K562 (cell line): ENCODE measurements around the gene LSR. TPM values are rescaled to one million over a fixed set of nuclear protein-coding genes. Genes with fewer than 3 reads are reported as not detected.
A peak's percentile ranks its signal among the peaks of the same experiment; 100 is the strongest.

Experiments
- DMBX1 ChIP-seq: fragments of 250-450 bp; sonication (Bioruptor Pico); IDR thresholded peaks from 2 replicates; pipeline ENCODE4 v1.8.0; 2022; ENCODE audit warnings: inconsistent platforms, mild to moderate bottlenecking, moderate library complexity, borderline replicate concordance
- FOXP1 ChIP-seq: sonication (generic); formaldehyde crosslinking; IDR thresholded peaks from 2 replicates; pipeline ENCODE4 v1.8.0; 2022; ENCODE audit warnings: mild to moderate bottlenecking, missing genetic modification reagents
- HLTF ChIP-seq: fragments of 450-650 bp; IDR thresholded peaks from 2 replicates; pipeline ENCODE4 v1.6.1; 2016
- HNRNPK ChIP-seq: fragments of 200-400 bp; formaldehyde crosslinking; IDR thresholded peaks from one replicate; pipeline ENCODE4 v1.6.1; 2018; ENCODE audit warnings: mild to moderate bottlenecking, low read depth, low read length; ENCODE audit not compliant: poor library complexity, severe bottlenecking
- MEF2D ChIP-seq: conservative IDR thresholded peaks from 2 replicates; pipeline ENCODE4 v1.6.1; 2016; ENCODE audit warnings: low read depth, missing genetic modification characterization, missing compliant biosample characterization
- ZFPM2 ChIP-seq: fragments of 250-450 bp; sonication (Bioruptor Pico); IDR thresholded peaks from 2 replicates; pipeline ENCODE4 v1.5.1; 2022; ENCODE audit warnings: mild to moderate bottlenecking
- ZNF764 ChIP-seq: fragments of 250-450 bp; sonication (Bioruptor Pico); IDR thresholded peaks from 2 replicates; pipeline ENCODE4 v1.4.0; 2020; ENCODE audit warnings: low read depth, mild to moderate bottlenecking, moderate library complexity
- polyA plus RNA-seq, 8 experiments: library from polyadenylated mRNA; depleted of rRNA in 4 of 8; stranded (reverse) in 5 of 8; unstranded in 3 of 8; fragments of >200 nt; fragmentation: Nextera tagmentation in 2 of 8; fragmentation: Illumina TruSeq in 1 of 8; extraction: Ambion mirVana in 2 of 8; extraction: Trizol in 1 of 8; gene quantifications; 2 replicates each; pipeline versions ENCODE4 v1.2.1 to v1.2.3, GENCODE V29; 2011 to 2014; ENCODE audit warnings: inconsistent platforms in 1 of 8, missing spikeins in 1 of 8
- total RNA-seq, 7 experiments: library from RNA; depleted of rRNA in 6 of 7; stranded (reverse); fragments of >200 nt in 6 of 7; fragmentation: Illumina TruSeq in 2 of 7; extraction: Trizol in 2 of 7; gene quantifications; 2 replicates each; pipeline versions ENCODE4 v1.2.1 to v1.2.3, GENCODE V29; 2011 to 2021; ENCODE audit warnings: low replicate concordance in 1 of 7
- TF ChIP-seq, protein P1 (sequence below): fragments of 250-450 bp; sonication (Bioruptor Pico); IDR thresholded peaks from 2 replicates; pipeline ENCODE4 v1.8.0; 2021; ENCODE audit warnings: moderate library complexity, mild to moderate bottlenecking, inconsistent platforms
- TF ChIP-seq, protein P2 (sequence below): fragments of 250-450 bp; sonication (Bioruptor Pico); IDR thresholded peaks from 2 replicates; pipeline ENCODE4 v1.4.0; 2020
- TF ChIP-seq, protein P3 (sequence below): fragments of 250-450 bp; sonication (Bioruptor Pico); IDR thresholded peaks from 2 replicates; pipeline ENCODE4 v1.4.0; 2020; ENCODE audit warnings: mild to moderate bottlenecking, moderate library complexity, borderline replicate concordance
- TF ChIP-seq, protein P4 (sequence below), 2 experiments: fragments of 450-650 bp; IDR thresholded peaks; 2 replicates each; pipeline ENCODE4 v1.6.1; 2016

LSR gene
- total and polyA plus RNA-seq, 9 of the 15 experiments (the other 6 are each of a cell fraction or from before 2014, with no cell fraction given) = 0.44 to 87.9 (median 28.0) TPM

DNA sequence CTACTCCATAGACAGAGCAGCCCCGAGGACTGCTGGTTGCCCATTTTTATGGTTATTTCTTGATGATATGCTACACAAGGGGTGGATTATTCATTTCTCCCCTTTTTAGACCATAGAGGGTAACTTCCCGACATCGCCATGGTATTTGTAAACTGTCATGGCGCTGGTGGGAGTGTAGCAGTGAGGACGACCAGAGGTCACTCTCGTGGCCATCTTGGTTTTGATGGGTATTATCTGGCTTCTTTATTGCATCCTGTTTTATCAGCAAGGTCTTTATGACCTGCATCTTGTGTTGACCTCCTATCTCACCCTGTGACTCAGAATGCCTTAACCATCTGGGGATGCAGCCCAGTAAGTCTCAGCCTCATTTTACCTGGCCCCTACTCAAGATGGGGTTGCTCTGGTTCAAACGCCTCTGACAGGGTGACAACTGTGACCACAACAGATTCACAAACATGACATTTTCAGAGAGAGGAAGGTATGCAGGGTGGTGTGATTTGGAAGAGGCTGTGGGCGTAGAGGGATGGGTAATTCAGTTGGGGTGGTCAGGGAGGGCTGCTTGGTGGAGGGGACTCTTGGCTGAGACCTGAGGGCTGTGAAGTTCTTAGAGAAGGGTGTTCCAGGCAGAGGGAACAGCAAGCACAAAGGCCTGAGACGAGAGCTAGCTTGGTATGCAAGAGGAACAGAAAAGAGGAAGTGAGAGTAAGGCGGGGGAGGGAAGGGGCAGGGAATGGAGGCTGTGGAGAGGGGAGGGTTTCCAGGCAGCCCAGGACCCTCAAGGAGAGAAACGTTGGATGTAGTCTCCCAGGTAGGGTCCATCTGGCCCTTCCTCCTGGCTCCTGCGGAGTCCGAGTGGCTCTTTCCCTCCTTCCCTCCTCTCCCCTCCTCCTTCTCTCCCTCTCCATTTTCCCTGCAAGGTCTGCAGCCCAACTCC is 43.7 kb upstream of the LSR start (continued):
- TF ChIP-seq, protein P1, sequence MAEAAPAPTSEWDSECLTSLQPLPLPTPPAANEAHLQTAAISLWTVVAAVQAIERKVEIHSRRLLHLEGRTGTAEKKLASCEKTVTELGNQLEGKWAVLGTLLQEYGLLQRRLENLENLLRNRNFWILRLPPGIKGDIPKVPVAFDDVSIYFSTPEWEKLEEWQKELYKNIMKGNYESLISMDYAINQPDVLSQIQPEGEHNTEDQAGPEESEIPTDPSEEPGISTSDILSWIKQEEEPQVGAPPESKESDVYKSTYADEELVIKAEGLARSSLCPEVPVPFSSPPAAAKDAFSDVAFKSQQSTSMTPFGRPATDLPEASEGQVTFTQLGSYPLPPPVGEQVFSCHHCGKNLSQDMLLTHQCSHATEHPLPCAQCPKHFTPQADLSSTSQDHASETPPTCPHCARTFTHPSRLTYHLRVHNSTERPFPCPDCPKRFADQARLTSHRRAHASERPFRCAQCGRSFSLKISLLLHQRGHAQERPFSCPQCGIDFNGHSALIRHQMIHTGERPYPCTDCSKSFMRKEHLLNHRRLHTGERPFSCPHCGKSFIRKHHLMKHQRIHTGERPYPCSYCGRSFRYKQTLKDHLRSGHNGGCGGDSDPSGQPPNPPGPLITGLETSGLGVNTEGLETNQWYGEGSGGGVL = peak; percentile 72; the same call in 1 of the 2 replicates
- TF ChIP-seq FOXP1 (CRISPR knock-in tag) = 0 out of 2 replicates have a peak, but pooled peaks have one; percentile 39
- peak; percentile 56; the same call in 1 of the 2 replicates for TF ChIP-seq HLTF
- TF ChIP-seq, protein P2, sequence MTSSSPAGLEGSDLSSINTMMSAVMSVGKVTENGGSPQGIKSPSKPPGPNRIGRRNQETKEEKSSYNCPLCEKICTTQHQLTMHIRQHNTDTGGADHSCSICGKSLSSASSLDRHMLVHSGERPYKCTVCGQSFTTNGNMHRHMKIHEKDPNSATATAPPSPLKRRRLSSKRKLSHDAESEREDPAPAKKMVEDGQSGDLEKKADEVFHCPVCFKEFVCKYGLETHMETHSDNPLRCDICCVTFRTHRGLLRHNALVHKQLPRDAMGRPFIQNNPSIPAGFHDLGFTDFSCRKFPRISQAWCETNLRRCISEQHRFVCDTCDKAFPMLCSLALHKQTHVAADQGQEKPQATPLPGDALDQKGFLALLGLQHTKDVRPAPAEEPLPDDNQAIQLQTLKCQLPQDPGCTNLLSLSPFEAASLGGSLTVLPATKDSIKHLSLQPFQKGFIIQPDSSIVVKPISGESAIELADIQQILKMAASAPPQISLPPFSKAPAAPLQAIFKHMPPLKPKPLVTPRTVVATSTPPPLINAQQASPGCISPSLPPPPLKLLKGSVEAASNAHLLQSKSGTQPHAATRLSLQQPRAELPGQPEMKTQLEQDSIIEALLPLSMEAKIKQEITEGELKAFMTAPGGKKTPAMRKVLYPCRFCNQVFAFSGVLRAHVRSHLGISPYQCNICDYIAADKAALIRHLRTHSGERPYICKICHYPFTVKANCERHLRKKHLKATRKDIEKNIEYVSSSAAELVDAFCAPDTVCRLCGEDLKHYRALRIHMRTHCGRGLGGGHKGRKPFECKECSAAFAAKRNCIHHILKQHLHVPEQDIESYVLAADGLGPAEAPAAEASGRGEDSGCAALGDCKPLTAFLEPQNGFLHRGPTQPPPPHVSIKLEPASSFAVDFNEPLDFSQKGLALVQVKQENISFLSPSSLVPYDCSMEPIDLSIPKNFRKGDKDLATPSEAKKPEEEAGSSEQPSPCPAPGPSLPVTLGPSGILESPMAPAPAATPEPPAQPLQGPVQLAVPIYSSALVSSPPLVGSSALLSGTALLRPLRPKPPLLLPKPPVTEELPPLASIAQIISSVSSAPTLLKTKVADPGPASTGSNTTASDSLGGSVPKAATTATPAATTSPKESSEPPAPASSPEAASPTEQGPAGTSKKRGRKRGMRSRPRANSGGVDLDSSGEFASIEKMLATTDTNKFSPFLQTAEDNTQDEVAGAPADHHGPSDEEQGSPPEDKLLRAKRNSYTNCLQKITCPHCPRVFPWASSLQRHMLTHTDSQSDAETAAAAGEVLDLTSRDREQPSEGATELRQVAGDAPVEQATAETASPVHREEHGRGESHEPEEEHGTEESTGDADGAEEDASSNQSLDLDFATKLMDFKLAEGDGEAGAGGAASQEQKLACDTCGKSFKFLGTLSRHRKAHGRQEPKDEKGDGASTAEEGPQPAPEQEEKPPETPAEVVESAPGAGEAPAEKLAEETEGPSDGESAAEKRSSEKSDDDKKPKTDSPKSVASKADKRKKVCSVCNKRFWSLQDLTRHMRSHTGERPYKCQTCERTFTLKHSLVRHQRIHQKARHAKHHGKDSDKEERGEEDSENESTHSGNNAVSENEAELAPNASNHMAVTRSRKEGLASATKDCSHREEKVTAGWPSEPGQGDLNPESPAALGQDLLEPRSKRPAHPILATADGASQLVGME (CRISPR knock-in tag) = peak; percentile 97
- TF ChIP-seq MEF2D (tag) = peak; percentile 98
- TF ChIP-seq, protein P3, sequence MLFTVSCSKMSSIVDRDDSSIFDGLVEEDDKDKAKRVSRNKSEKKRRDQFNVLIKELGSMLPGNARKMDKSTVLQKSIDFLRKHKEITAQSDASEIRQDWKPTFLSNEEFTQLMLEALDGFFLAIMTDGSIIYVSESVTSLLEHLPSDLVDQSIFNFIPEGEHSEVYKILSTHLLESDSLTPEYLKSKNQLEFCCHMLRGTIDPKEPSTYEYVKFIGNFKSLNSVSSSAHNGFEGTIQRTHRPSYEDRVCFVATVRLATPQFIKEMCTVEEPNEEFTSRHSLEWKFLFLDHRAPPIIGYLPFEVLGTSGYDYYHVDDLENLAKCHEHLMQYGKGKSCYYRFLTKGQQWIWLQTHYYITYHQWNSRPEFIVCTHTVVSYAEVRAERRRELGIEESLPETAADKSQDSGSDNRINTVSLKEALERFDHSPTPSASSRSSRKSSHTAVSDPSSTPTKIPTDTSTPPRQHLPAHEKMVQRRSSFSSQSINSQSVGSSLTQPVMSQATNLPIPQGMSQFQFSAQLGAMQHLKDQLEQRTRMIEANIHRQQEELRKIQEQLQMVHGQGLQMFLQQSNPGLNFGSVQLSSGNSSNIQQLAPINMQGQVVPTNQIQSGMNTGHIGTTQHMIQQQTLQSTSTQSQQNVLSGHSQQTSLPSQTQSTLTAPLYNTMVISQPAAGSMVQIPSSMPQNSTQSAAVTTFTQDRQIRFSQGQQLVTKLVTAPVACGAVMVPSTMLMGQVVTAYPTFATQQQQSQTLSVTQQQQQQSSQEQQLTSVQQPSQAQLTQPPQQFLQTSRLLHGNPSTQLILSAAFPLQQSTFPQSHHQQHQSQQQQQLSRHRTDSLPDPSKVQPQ (CRISPR knock-in tag) = peak; percentile 83; the same call in 1 of the 2 replicates
- peak; percentile 90; the same call in 1 of the 2 replicates for TF ChIP-seq ZFPM2 (CRISPR knock-in tag)
- TF ChIP-seq ZNF764 (CRISPR knock-in tag) = 0 out of 2 replicates have a peak, but pooled peaks have one; percentile 40
- peak; percentile 99 for TF ChIP-seq DMBX1 (CRISPR knock-in tag)
- TF ChIP-seq, protein P4, sequence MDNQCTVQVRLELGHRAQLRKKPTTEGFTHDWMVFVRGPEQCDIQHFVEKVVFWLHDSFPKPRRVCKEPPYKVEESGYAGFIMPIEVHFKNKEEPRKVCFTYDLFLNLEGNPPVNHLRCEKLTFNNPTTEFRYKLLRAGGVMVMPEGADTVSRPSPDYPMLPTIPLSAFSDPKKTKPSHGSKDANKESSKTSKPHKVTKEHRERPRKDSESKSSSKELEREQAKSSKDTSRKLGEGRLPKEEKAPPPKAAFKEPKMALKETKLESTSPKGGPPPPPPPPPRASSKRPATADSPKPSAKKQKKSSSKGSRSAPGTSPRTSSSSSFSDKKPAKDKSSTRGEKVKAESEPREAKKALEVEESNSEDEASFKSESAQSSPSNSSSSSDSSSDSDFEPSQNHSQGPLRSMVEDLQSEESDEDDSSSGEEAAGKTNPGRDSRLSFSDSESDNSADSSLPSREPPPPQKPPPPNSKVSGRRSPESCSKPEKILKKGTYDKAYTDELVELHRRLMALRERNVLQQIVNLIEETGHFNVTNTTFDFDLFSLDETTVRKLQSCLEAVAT (IDR thresholded peaks at IDR 0.05) = peak; percentile 54 to 83; a peak in 1 of 4 replicates
- no peak for TF ChIP-seq HNRNPK
